ENCODE data around the gene CST9L. TPM values are rescaled to one million over a fixed set of nuclear protein-coding genes. Genes with fewer than 3 reads are reported as not detected.

The CST9L gene
- total RNA-seq, 1 experiment from 2014 or later: not detected

DNA sequence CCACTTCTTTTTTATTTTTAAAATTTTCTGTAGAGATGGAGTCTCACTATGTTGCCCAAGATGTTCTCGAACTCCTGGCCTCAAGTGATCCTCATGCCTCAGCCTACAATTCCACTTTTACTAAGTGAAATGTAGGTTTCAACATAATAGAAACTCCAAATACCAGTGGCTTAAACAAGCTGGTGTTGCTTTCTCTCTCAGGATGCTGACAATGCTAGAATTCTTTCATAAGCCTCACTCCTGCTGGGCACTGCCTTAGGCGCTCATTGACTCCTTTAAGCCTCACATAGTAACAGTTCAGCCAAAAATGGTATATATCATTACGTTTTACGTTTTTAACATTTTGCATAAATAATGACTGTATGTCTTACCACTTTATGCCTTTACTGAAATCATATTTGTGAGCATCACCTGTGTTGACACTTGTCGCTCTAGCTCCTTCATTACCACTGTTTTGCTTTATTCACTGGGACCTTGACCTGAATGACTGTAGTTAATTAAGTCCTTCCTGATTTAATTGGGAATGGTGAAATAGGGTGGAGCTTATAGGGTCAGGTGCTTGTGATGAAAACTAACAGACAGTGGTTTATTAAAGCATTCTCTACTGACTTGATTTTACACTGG is 41.3 kb upstream of the CST9L start:
- Mint-ChIP-seq H3K27ac (ENCODE audit: unreplicated experiment) (no peak overlapping the region), H3K9me3 (ENCODE audit: low read depth, unreplicated experiment) (no peaks in the 10 kb centered on the region), H3K4me1 (ENCODE audit: low read depth, unreplicated experiment) (no peaks in the 10 kb centered on the region), H3K4me3 (ENCODE audit: low read depth, unreplicated experiment) (no peak overlapping the region), H3K27me3 (ENCODE audit: unreplicated experiment) (no peaks in the 10 kb centered on the region), H3K36me3 (ENCODE audit: insufficient read depth, unreplicated experiment) (no peaks in the 10 kb centered on the region)
- intact Hi-C loops (cut with micrococcal nuclease; ENCODE audit: unreplicated experiment): no loop called here
- CTCF ChIA-PET: no interaction called here
- DNase-seq: no peak
- TF ChIP-seq, protein P1, sequence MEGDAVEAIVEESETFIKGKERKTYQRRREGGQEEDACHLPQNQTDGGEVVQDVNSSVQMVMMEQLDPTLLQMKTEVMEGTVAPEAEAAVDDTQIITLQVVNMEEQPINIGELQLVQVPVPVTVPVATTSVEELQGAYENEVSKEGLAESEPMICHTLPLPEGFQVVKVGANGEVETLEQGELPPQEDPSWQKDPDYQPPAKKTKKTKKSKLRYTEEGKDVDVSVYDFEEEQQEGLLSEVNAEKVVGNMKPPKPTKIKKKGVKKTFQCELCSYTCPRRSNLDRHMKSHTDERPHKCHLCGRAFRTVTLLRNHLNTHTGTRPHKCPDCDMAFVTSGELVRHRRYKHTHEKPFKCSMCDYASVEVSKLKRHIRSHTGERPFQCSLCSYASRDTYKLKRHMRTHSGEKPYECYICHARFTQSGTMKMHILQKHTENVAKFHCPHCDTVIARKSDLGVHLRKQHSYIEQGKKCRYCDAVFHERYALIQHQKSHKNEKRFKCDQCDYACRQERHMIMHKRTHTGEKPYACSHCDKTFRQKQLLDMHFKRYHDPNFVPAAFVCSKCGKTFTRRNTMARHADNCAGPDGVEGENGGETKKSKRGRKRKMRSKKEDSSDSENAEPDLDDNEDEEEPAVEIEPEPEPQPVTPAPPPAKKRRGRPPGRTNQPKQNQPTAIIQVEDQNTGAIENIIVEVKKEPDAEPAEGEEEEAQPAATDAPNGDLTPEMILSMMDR (IDR thresholded peaks at IDR 0.05; ENCODE audit: unreplicated experiment): no peak
- BruUV-seq (replicated peaks): no TSS peak

DNA sequence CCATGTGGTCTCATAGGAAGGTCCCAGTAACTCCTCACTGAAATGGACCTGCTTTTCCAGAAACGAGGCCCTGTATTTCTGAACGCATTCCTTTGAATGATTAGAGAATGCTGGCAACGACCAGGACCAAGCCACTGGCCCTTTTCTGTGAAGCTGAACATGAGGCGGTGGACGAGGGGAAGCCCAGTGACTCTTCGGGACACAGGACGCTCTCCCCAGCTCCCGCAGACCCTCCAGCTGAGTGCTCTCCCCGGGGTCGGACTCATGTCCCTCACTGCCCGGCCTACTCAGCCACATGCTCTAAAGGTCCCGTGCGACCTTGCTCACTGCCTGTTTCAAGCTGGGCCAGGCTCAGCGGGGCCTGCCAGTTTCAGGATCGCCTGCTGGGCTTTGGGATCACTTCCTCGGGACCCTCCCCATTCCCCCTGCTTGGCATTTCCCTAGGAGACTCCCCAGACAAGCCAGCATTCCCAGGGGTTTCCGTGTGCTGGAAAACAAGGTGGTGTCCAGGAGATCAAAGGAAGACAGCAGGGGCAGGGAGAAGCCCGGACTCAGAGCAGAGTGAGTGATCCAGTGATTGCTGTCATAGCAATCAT is 40.1 kb upstream of the CST9L start:
- BruUV-seq (replicated peaks): no TSS peak
- no peaks in the 10 kb centered on the region for H3K4me1 Mint-ChIP-seq (ENCODE audit: low read depth, unreplicated experiment)
- H3K27ac Mint-ChIP-seq (ENCODE audit: unreplicated experiment): no peak overlapping the region
- intact Hi-C loops (cut with micrococcal nuclease; ENCODE audit: unreplicated experiment): no loop called here
- no peaks in the 10 kb centered on the region for H3K36me3 Mint-ChIP-seq (ENCODE audit: insufficient read depth, unreplicated experiment)
- no peak for DNase-seq
- TF ChIP-seq, protein P1 (IDR thresholded peaks at IDR 0.05; ENCODE audit: unreplicated experiment): no peak
- CTCF ChIA-PET: no interaction called here
- no peaks in the 10 kb centered on the region for H3K27me3 Mint-ChIP-seq (ENCODE audit: unreplicated experiment)
- no peak overlapping the region for H3K4me3 Mint-ChIP-seq (ENCODE audit: low read depth, unreplicated experiment)
- no peaks in the 10 kb centered on the region for H3K9me3 Mint-ChIP-seq (ENCODE audit: low read depth, unreplicated experiment)

DNA sequence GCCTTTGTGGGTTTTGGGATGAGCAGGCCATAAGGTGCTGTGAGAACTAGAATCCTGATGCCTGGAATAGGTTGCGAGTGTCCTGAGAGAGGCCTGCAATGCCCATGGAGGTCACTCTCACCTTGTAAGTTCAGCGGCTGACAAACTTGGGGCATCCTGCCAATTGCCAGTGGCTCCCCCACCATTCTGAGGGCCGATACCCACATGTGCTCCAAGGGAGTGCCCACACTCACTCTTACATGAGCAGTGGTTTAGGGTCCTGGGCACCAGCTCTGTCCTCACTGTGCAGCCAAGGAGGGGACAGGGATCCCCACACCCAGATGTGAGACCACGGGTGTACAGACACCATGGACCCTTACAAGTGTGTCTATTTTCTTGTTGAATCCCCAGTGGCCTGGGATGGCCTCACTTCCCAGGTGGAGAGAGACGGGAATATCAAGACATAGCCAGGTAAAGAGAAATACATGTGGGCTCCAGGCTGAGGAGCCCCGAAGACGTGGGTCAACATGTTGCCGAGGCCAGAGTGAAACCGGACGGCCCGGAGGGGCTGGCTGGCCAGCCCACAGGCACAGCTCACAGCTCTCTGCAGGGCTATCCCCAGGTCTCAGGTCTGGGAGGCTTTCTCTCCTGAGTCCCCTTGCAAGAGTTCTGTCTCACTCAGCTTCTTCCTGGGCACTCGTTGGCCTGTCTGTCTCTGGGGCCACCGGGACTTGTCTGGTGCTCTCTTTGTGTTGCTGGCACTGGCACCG is 39.4 kb upstream of the CST9L start:
- BruUV-seq (replicated peaks): no TSS peak
- H3K36me3 Mint-ChIP-seq (ENCODE audit: insufficient read depth, unreplicated experiment): no peaks in the 10 kb centered on the region
- no peak for DNase-seq
- no peak overlapping the region for H3K27ac Mint-ChIP-seq (ENCODE audit: unreplicated experiment)
- H3K27me3 Mint-ChIP-seq (ENCODE audit: unreplicated experiment): no peaks in the 10 kb centered on the region
- no peaks in the 10 kb centered on the region for H3K4me1 Mint-ChIP-seq (ENCODE audit: low read depth, unreplicated experiment)
- intact Hi-C loops (cut with micrococcal nuclease; ENCODE audit: unreplicated experiment): no loop called here
- CTCF ChIA-PET: no interaction called here
- TF ChIP-seq, protein P1 (IDR thresholded peaks at IDR 0.05; ENCODE audit: unreplicated experiment): no peak
- H3K4me3 Mint-ChIP-seq (ENCODE audit: low read depth, unreplicated experiment): no peak overlapping the region
- no peaks in the 10 kb centered on the region for H3K9me3 Mint-ChIP-seq (ENCODE audit: low read depth, unreplicated experiment)

DNA sequence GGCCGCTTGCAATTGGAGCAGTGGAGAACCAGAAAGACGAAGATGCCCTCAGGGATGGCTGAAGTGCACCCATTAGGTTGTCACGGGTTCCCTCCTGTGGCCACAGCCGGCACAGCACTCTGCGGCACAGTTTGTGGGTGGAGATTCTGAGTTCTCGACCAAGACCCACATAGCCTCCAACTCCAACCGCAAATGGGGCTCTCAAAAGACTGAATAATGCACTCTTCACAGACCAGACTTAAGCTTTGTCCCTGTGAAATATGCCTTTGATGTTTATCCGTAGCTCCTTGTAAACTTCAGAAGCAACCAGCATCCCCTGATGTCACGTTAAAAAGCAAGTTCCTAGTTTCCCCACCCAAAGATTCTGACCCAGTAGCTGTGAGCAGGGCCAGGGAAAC is 38.4 kb upstream of the CST9L start:
- no peaks in the 10 kb centered on the region for H3K4me1 Mint-ChIP-seq (ENCODE audit: low read depth, unreplicated experiment)
- peak; percentile 56 for DNase-seq
- TF ChIP-seq, protein P1 (IDR thresholded peaks at IDR 0.05; ENCODE audit: unreplicated experiment): no peak
- CTCF ChIA-PET: no interaction called here
- no peaks in the 10 kb centered on the region for H3K9me3 Mint-ChIP-seq (ENCODE audit: low read depth, unreplicated experiment)
- H3K27me3 Mint-ChIP-seq (ENCODE audit: unreplicated experiment): no peaks in the 10 kb centered on the region
- H3K4me3 Mint-ChIP-seq (ENCODE audit: low read depth, unreplicated experiment): no peak overlapping the region
- no peaks in the 10 kb centered on the region for H3K36me3 Mint-ChIP-seq (ENCODE audit: insufficient read depth, unreplicated experiment)
- intact Hi-C loops (cut with micrococcal nuclease; ENCODE audit: unreplicated experiment): loop anchor here (1.0 kb wide), 1 partner anchor 164 kb away; no protein-coding TSS in a partner anchor
- BruUV-seq (replicated peaks): no TSS peak
- no peak overlapping the region for H3K27ac Mint-ChIP-seq (ENCODE audit: unreplicated experiment)
